Karpas-422 (cell line): Measurements from ENCODE around the gene SORCS2. TPM values are rescaled to one million over a fixed set of nuclear protein-coding genes. Genes with fewer than 3 reads are reported as not detected.
A peak's percentile ranks its signal among the peaks of the same experiment; 100 is the strongest.

Experiments
- DNase-seq: peaks from one replicate; pipeline ENCODE4 v3.0.0-alpha.2; 2015
- H2AFZ ChIP-seq: fragments of 200-600 bp; sonication (generic); 2 replicates; pipeline ENCODE4 v1.6.1; 2014; ENCODE audit warnings: antibody characterized with exemption, low read length, mixed read lengths
- H3K27ac ChIP-seq: fragments of 200-600 bp; sonication (generic); 2 replicates; pipeline ENCODE4 v1.5.1; 2014; ENCODE audit warnings: mild to moderate bottlenecking, low read length, moderate library complexity
- H3K27me3 ChIP-seq: fragments of 200-600 bp; sonication (generic); 2 replicates; pipeline ENCODE4 v1.6.1; 2014; ENCODE audit warnings: low read length, mixed read lengths
- H3K36me3 ChIP-seq: fragments of 200-600 bp; sonication (generic); 2 replicates; pipeline ENCODE4 v1.6.1; 2014; ENCODE audit warnings: low read length, mixed read lengths; ENCODE audit not compliant: insufficient read depth
- H3K4me1 ChIP-seq: fragments of 200-600 bp; sonication (generic); 2 replicates; pipeline ENCODE4 v1.6.1; 2014; ENCODE audit warnings: mild to moderate bottlenecking, low read length, mixed read lengths
- H3K4me2 ChIP-seq: fragments of 200-600 bp; sonication (generic); 2 replicates; pipeline ENCODE4 v1.6.1; 2014; ENCODE audit warnings: low read length, low read depth, mild to moderate bottlenecking; ENCODE audit not compliant: poor library complexity, severe bottlenecking
- H3K4me3 ChIP-seq: fragments of 200-600 bp; sonication (generic); 2 replicates; pipeline ENCODE4 v1.5.1; 2014; ENCODE audit warnings: mild to moderate bottlenecking, antibody characterized with exemption, low read length, mixed read lengths
- H3K79me2 ChIP-seq: fragments of 200-600 bp; sonication (generic); 2 replicates; pipeline ENCODE4 v1.6.1; 2014; ENCODE audit warnings: mild to moderate bottlenecking, low read length, mixed read lengths
- H3K9ac ChIP-seq: fragments of 200-600 bp; sonication (generic); 2 replicates; pipeline ENCODE4 v1.6.0; 2014; ENCODE audit warnings: low read length
- H3K9me2 ChIP-seq: fragments of 200-600 bp; sonication (generic), shearing (Covaris generic); replicated peaks from 2 replicates; pipeline ENCODE4 v1.6.0; 2014; ENCODE audit warnings: mild to moderate bottlenecking, low read length, moderate library complexity; ENCODE audit not compliant: insufficient read depth
- H3K9me3 ChIP-seq: fragments of 300-700, 200-600 bp; sonication (generic); 2 replicates; pipeline ENCODE4 v1.6.1; 2014; ENCODE audit warnings: low read length, mixed read lengths
- H4K20me1 ChIP-seq: fragments of 200-600 bp; sonication (generic); 2 replicates; pipeline ENCODE4 v1.6.1; 2014; ENCODE audit warnings: mild to moderate bottlenecking, antibody characterized with exemption, low read length, low read depth; ENCODE audit not compliant: insufficient read depth
- total RNA-seq: library from RNA; depleted of rRNA; stranded (reverse); fragments of >200 nt; shearing (Covaris generic); gene quantifications from 2 replicates; pipeline ENCODE4 v1.2.3, GENCODE V29; 2014; ENCODE audit warnings: low replicate concordance

The SORCS2 gene
- total RNA-seq, 1 experiment from 2014 or later: not detected

- Histone ChIP-seq H3K9me3 (no peaks in the 10 kb centered on the region), H3K4me1 (peaks cover 36% of the 10 kb centered on the region), H3K27ac (no peak overlapping the region), H3K27me3 (no peaks in the 10 kb centered on the region), H3K4me2 (no peak overlapping the region), H3K79me2 (no peaks in the 10 kb centered on the region), H2AFZ (no peak overlapping the region), H4K20me1 (no peaks in the 10 kb centered on the region), H3K4me3 (no peak overlapping the region), H3K9ac (no peak overlapping the region), H3K36me3 (no peaks in the 10 kb centered on the region), H3K9me2 (no peaks in the 10 kb centered on the region)
- DNase-seq: no peak
Measured at GRCh38 chr4:7165874-7166201, 26.5 kb upstream of the SORCS2 start.

- H3K4me3 ChIP-seq: no peak overlapping the region
- no peak overlapping the region for H3K4me2 ChIP-seq
- no peak overlapping the region for H2AFZ ChIP-seq
- H3K4me1 ChIP-seq: peaks cover 40% of the 10 kb centered on the region
- no peak overlapping the region for H3K27ac ChIP-seq
- no peak overlapping the region for H3K9ac ChIP-seq
- DNase-seq: no peak
- no peaks in the 10 kb centered on the region for H3K9me2 ChIP-seq
- H3K9me3 ChIP-seq: no peaks in the 10 kb centered on the region
- no peaks in the 10 kb centered on the region for H3K79me2 ChIP-seq
- H3K36me3 ChIP-seq: no peaks in the 10 kb centered on the region
- H4K20me1 ChIP-seq: no peaks in the 10 kb centered on the region
- H3K27me3 ChIP-seq: no peaks in the 10 kb centered on the region
Measured at GRCh38 chr4:7166237-7166636, 26.1 kb upstream of the SORCS2 start.

GRCh38 chr4:7166981-7167700 lies 25.2 kb upstream of the SORCS2 start:
- Histone ChIP-seq H3K27me3 (no peaks in the 10 kb centered on the region), H3K9me2 (no peaks in the 10 kb centered on the region), H3K9me3 (no peaks in the 10 kb centered on the region), H3K4me3 (no peak overlapping the region), H2AFZ (no peak overlapping the region), H3K79me2 (no peaks in the 10 kb centered on the region), H3K9ac (no peak overlapping the region), H3K4me1 (peaks cover 48% of the 10 kb centered on the region), H4K20me1 (no peaks in the 10 kb centered on the region), H3K4me2 (no peak overlapping the region), H3K27ac (no peak overlapping the region), H3K36me3 (no peaks in the 10 kb centered on the region)
- DNase-seq: no peak

GRCh38 chr4:7167706-7168105 lies 24.6 kb upstream of the SORCS2 start:
- no peak overlapping the region for H3K4me3 ChIP-seq
- H3K27ac ChIP-seq: no peak overlapping the region
- no peak overlapping the region for H2AFZ ChIP-seq
- H3K9me2 ChIP-seq: no peaks in the 10 kb centered on the region
- no peaks in the 10 kb centered on the region for H4K20me1 ChIP-seq
- H3K79me2 ChIP-seq: no peaks in the 10 kb centered on the region
- no peaks in the 10 kb centered on the region for H3K36me3 ChIP-seq
- peaks cover 54% of the 10 kb centered on the region for H3K4me1 ChIP-seq
- no peak overlapping the region for H3K9ac ChIP-seq
- no peak for DNase-seq
- H3K9me3 ChIP-seq: no peaks in the 10 kb centered on the region
- no peaks in the 10 kb centered on the region for H3K27me3 ChIP-seq
- H3K4me2 ChIP-seq: no peak overlapping the region

DNA sequence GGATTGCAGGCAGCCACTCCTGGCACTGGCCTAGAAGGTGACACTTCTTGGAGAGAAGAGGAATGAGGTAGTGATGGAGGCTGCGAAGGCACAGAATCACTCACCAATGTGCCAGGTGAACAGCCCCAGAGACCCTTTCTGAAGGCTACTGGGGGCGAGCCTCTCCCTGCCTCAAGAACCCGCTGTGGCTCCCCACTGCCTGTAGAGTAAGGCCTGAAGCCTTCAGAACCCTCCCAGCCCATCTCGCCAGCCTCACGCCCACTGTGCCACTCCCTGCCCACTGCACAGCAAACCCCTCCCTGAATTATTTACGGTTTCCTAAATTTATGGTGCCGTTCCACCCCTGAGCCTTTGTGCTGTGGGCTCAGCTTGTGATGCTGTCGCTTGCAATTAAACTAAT lies 24.2 kb upstream of the SORCS2 start:
- H3K27me3 ChIP-seq: no peaks in the 10 kb centered on the region
- H2AFZ ChIP-seq: no peak overlapping the region
- DNase-seq: no peak
- H3K9me3 ChIP-seq: no peaks in the 10 kb centered on the region
- no peaks in the 10 kb centered on the region for H3K9me2 ChIP-seq
- H3K9ac ChIP-seq: no peak overlapping the region
- no peaks in the 10 kb centered on the region for H3K36me3 ChIP-seq
- H3K79me2 ChIP-seq: no peaks in the 10 kb centered on the region
- H3K4me3 ChIP-seq: no peak overlapping the region
- peaks cover 58% of the 10 kb centered on the region for H3K4me1 ChIP-seq
- H3K4me2 ChIP-seq: no peak overlapping the region
- no peak overlapping the region for H3K27ac ChIP-seq
- no peaks in the 10 kb centered on the region for H4K20me1 ChIP-seq

DNA sequence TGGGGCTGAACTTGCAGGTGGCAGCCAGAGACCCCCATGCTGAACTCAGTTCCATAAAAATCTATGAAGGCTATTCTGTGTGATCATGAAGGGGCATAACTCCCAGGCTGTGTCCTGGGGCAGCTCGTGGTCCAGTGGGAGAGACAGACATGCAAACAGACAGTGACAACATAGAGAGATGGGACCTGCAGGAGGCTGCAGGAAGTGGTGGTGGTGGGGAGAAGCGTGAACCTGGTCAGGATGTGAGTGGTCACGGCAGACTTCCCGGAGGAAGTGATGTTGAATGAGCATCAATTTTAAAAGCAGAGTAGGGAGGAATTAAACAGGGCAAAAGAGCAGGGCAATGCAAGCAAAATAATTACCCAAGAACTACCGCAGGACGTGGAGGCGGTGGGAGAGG lies 23.2 kb upstream of the SORCS2 start:
- H3K9me3 ChIP-seq: no peaks in the 10 kb centered on the region
- peak overlapping the region; percentile 95 for H3K27ac ChIP-seq
- H3K4me2 ChIP-seq: peak overlapping the region; percentile 68
- no peaks in the 10 kb centered on the region for H4K20me1 ChIP-seq
- H3K27me3 ChIP-seq: no peaks in the 10 kb centered on the region
- peak overlapping the region; percentile 42 for H3K9ac ChIP-seq
- H3K36me3 ChIP-seq: no peaks in the 10 kb centered on the region
- peak overlapping the region; percentile 13; the same call in 1 of the 2 replicates for H3K4me3 ChIP-seq
- H2AFZ ChIP-seq: no peak overlapping the region
- peak; percentile 52 for DNase-seq
- no peaks in the 10 kb centered on the region for H3K79me2 ChIP-seq
- H3K4me1 ChIP-seq: peaks cover 64% of the 10 kb centered on the region
- H3K9me2 ChIP-seq: no peaks in the 10 kb centered on the region

GRCh38 chr4:7170012-7170411 lies 22.3 kb upstream of the SORCS2 start:
- Histone ChIP-seq H3K27me3 (no peaks in the 10 kb centered on the region), H3K79me2 (no peaks in the 10 kb centered on the region), H4K20me1 (no peaks in the 10 kb centered on the region), H3K36me3 (no peaks in the 10 kb centered on the region), H3K27ac (peak overlapping the region; percentile 95), H3K4me3 (peak overlapping the region; percentile 2; the same call in 1 of the 2 replicates), H3K9me2 (no peaks in the 10 kb centered on the region), H3K9ac (peak overlapping the region; percentile 69), H3K4me1 (peaks cover 65% of the 10 kb centered on the region), H3K9me3 (no peaks in the 10 kb centered on the region), H3K4me2 (peak overlapping the region; percentile 68), H2AFZ (no peak overlapping the region; the same call in 1 of the 2 replicates)
- DNase-seq: peak; percentile 87

DNA sequence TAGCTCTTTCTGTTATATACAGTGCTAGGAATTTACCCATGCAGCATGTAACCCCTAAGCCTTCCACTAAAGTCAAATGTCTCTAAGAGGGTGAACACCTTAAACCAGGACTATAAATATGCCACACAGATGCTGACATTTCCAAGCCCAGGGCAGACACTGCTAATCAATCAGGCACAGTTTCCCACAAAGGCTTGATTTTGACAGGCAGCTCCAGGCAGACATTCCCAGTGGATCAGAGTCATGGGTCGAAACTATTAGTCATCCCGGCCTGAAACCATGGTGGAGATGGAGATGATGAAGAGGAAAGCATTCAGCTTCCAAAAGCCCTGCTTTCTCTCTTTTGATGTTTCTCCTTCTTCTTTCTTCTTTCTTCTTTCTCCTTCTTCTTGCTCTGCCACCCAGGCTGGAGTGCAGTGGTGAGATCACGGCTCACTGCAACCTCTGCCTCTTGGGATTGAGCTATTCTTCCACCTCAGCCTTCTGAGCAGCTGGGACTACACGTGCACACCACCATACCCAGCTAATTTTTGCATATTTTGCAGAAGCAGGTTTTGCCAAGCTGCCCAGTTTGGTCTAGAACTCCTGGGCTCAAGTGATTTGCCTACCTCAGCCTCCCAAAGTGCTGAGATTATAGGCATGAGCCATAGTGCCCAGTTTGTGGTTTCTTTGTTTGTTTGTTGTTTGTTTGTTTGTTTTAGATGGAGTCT lies 21.0 kb upstream of the SORCS2 start:
- no peaks in the 10 kb centered on the region for H3K79me2 ChIP-seq
- H3K36me3 ChIP-seq: no peaks in the 10 kb centered on the region
- H3K4me2 ChIP-seq: peak overlapping the region; percentile 68
- H3K9me2 ChIP-seq: no peaks in the 10 kb centered on the region
- DNase-seq: peak; percentile 96
- no peak overlapping the region for H2AFZ ChIP-seq
- no peaks in the 10 kb centered on the region for H3K27me3 ChIP-seq
- H3K4me1 ChIP-seq: peaks cover 71% of the 10 kb centered on the region
- H3K9ac ChIP-seq: peak overlapping the region; percentile 69
- peak overlapping the region; percentile 50 for H3K4me3 ChIP-seq
- H3K9me3 ChIP-seq: no peaks in the 10 kb centered on the region
- no peaks in the 10 kb centered on the region for H4K20me1 ChIP-seq
- peak overlapping the region; percentile 95 for H3K27ac ChIP-seq
